CD14-positive monocyte (primary cell): ENCODE measurements around the gene TRAPPC3. TPM values are rescaled to one million over a fixed set of nuclear protein-coding genes. Genes with fewer than 3 reads are reported as not detected.

Experiments used
- DNase-seq, 3 donors: peaks; one replicate each; pipeline ENCODE4 v3.0.0-alpha.2; 2011 to 2022
- H2AFZ ChIP-seq: 2 replicates; pipeline ENCODE4 v1.6.0; 2012; ENCODE audit warnings: mild to moderate bottlenecking, low read depth, low read length, inconsistent platforms; ENCODE audit not compliant: insufficient read depth, poor library complexity, severe bottlenecking
- H3K27ac ChIP-seq, 2 donors: 1 replicate in 1 of 2; 2 replicates in 1 of 2; pipeline ENCODE4 v1.5.1; 2012 to 2013; ENCODE audit warnings: low read length in 2 of 2, control low read depth in 1 of 2, inconsistent platforms in 1 of 2, low read depth in 1 of 2, mild to moderate bottlenecking in 1 of 2
- H3K27me3 ChIP-seq, 2 donors: one replicate each; pipeline versions ENCODE4 v1.6.0 to v1.6.1; 2011 to 2013; ENCODE audit warnings: low read length in 2 of 2; ENCODE audit not compliant: control insufficient read depth in 2 of 2, insufficient read depth in 2 of 2
- H3K36me3 ChIP-seq, 2 donors: replicated peaks in 1 of 2; 1 replicate in 1 of 2; 2 replicates in 1 of 2; pipeline versions ENCODE4 v1.5.1 to v1.6.1; 2012 to 2013; ENCODE audit warnings: low read length in 2 of 2, control low read depth in 1 of 2, inconsistent platforms in 1 of 2, mild to moderate bottlenecking in 1 of 2; ENCODE audit not compliant: insufficient read depth in 2 of 2, control insufficient read depth in 1 of 2
- H3K4me1 ChIP-seq, 2 donors: 1 replicate in 1 of 2; 2 replicates in 1 of 2; pipeline versions ENCODE4 v1.5.1 to v1.6.1; 2012 to 2013; ENCODE audit warnings: low read length in 2 of 2, control low read depth in 1 of 2, inconsistent platforms in 1 of 2, mild to moderate bottlenecking in 1 of 2, moderate library complexity in 1 of 2; ENCODE audit not compliant: insufficient read depth in 2 of 2, control insufficient read depth in 1 of 2
- H3K4me2 ChIP-seq: replicated peaks from 2 replicates; pipeline ENCODE3; 2012; ENCODE audit warnings: low read length, moderate library complexity, mild to moderate bottlenecking; ENCODE audit not compliant: poor library complexity, severe bottlenecking; ENCODE audit errors: extremely low read depth
- H3K4me3 ChIP-seq, 3 experiments: fragments of 200-600 bp in 1 of 3; sonication (generic) in 1 of 3; replicated peaks in 1 of 3; 1 replicate in 2 of 3; 2 replicates in 1 of 3; pipeline ENCODE4 v1.5.1; 2011 to 2013; ENCODE audit warnings: low read length in 3 of 3, mild to moderate bottlenecking in 3 of 3, control low read depth in 2 of 3, low read depth in 2 of 3, inconsistent platforms in 1 of 3, moderate library complexity in 1 of 3
- H3K79me2 ChIP-seq: 2 replicates; pipeline ENCODE4 v1.6.0; 2012; ENCODE audit warnings: mild to moderate bottlenecking, control low read depth, inconsistent platforms, low read length, moderate library complexity; ENCODE audit not compliant: insufficient read depth
- H3K9ac ChIP-seq: 2 replicates; pipeline ENCODE4 v1.6.0; 2017; ENCODE audit warnings: low read length, mild to moderate bottlenecking; ENCODE audit not compliant: insufficient read depth, poor library complexity, severe bottlenecking
- H3K9me3 ChIP-seq, 2 donors: replicated peaks in 1 of 2; 1 replicate in 1 of 2; 2 replicates in 1 of 2; pipeline versions ENCODE4 v1.5.1 to v1.6.1; 2012 to 2013; ENCODE audit warnings: low read length in 2 of 2, control low read depth in 1 of 2; ENCODE audit not compliant: control insufficient read depth in 1 of 2, insufficient read depth in 1 of 2
- H4K20me1 ChIP-seq: 2 replicates; pipeline ENCODE4 v1.6.0; 2012; ENCODE audit warnings: mild to moderate bottlenecking, low read length, control low read depth, moderate library complexity; ENCODE audit not compliant: insufficient read depth
- H3K27ac Mint-ChIP-seq, 7 donors: one replicate each; pipeline ENCODE4 v1.8.0; 2020; ENCODE audit warnings: mild to moderate bottlenecking in 7 of 7, mixed read lengths in 7 of 7, moderate library complexity in 6 of 7, inconsistent platforms in 2 of 7
- H3K27me3 Mint-ChIP-seq, 3 donors: one replicate each; pipeline ENCODE4 v1.8.0; 2021 to 2022; ENCODE audit warnings: low read depth in 3 of 3, mild to moderate bottlenecking in 3 of 3, mixed read lengths in 3 of 3, moderate library complexity in 3 of 3, inconsistent platforms in 1 of 3
- H3K36me3 Mint-ChIP-seq, 2 donors: one replicate each; pipeline ENCODE4 v1.8.0; 2020; ENCODE audit warnings: mixed read lengths in 2 of 2, inconsistent platforms in 1 of 2, mild to moderate bottlenecking in 1 of 2
- H3K4me1 Mint-ChIP-seq: one replicate; pipeline ENCODE4 v1.8.0; 2020; ENCODE audit warnings: mild to moderate bottlenecking, mixed read lengths
- H3K4me3 Mint-ChIP-seq, 2 donors: one replicate each; pipeline ENCODE4 v1.8.0; 2020; ENCODE audit warnings: mild to moderate bottlenecking in 2 of 2, mixed read lengths in 2 of 2, moderate library complexity in 1 of 2
- H3K9me3 Mint-ChIP-seq, 7 donors: one replicate each; pipeline ENCODE4 v1.8.0; 2020 to 2022; ENCODE audit warnings: mixed read lengths in 7 of 7, mild to moderate bottlenecking in 6 of 7, moderate library complexity in 6 of 7, inconsistent platforms in 2 of 7
- WGBS: methylation state at CpG from one replicate; pipeline ENCODE4 v1.1.5; 2013; ENCODE audit warnings: missing lambda C conversion rate; ENCODE audit not compliant: insufficient coverage; 5-methylcytosine and 5-hydroxymethylcytosine counted together
- intact Hi-C, 2 donors: fragments of 100-400 bp; cut with micrococcal nuclease; formaldehyde crosslinking; loops; one replicate each; pipeline versions ENCODE4 v1.15.0 to v1.15.1; 2023
- polyA plus RNA-seq, 3 donors: library from polyadenylated mRNA; depleted of rRNA in 1 of 3; unstranded in 2 of 3; stranded (reverse) in 1 of 3; fragments of 300-500 nt in 2 of 3; fragments of >200 nt in 1 of 3; fragmentation: Illumina TruSeq in 2 of 3; gene quantifications; 1 replicate in 2 of 3; 2 replicates in 1 of 3; pipeline ENCODE4 v1.2.3, GENCODE V29; 2012 to 2021
- TF ChIP-seq, protein P1 (sequence below): fragments of 200-600 bp; IDR thresholded peaks from one replicate; pipeline ENCODE4 v1.8.0; 2022; ENCODE audit warnings: antibody characterized with exemption, mild to moderate bottlenecking

Gene TRAPPC3
- polyA plus RNA-seq, 3 donors, result 61.1 to 136 (median 125) TPM

- no peaks in the 10 kb centered on the region for H4K20me1 ChIP-seq
- peaks cover 20 to 39% of the 10 kb centered on the region in 2 donors for H3K36me3 Mint-ChIP-seq
- no peak overlapping the region for H2AFZ ChIP-seq
- H3K27me3 ChIP-seq, result no peaks in the 10 kb centered on the region
- no peaks in the 10 kb centered on the region for H3K9me3 ChIP-seq
- intact Hi-C loops, result no loop called here
- no peaks in the 10 kb centered on the region for H3K9me3 Mint-ChIP-seq
- H3K4me1 Mint-ChIP-seq, result peaks cover 5% of the 10 kb centered on the region
- no peaks in the 10 kb centered on the region for H3K4me1 ChIP-seq
- H3K4me2 ChIP-seq, result no peak overlapping the region
- TF ChIP-seq, protein P1, sequence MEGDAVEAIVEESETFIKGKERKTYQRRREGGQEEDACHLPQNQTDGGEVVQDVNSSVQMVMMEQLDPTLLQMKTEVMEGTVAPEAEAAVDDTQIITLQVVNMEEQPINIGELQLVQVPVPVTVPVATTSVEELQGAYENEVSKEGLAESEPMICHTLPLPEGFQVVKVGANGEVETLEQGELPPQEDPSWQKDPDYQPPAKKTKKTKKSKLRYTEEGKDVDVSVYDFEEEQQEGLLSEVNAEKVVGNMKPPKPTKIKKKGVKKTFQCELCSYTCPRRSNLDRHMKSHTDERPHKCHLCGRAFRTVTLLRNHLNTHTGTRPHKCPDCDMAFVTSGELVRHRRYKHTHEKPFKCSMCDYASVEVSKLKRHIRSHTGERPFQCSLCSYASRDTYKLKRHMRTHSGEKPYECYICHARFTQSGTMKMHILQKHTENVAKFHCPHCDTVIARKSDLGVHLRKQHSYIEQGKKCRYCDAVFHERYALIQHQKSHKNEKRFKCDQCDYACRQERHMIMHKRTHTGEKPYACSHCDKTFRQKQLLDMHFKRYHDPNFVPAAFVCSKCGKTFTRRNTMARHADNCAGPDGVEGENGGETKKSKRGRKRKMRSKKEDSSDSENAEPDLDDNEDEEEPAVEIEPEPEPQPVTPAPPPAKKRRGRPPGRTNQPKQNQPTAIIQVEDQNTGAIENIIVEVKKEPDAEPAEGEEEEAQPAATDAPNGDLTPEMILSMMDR, result no peak
- no peaks in the 10 kb centered on the region for H3K79me2 ChIP-seq
- H3K27me3 Mint-ChIP-seq, result peaks cover 2 to 6% (median 6%) of the 10 kb centered on the region in 3 donors
- no peak overlapping the region for H3K4me3 ChIP-seq
- no peak for DNase-seq
- WGBS, result 100% methylated on average over 5 of the region's 14 CpGs
- no peak overlapping the region for H3K27ac Mint-ChIP-seq
- H3K27ac ChIP-seq, result no peak overlapping the region
- peaks cover 0 to 10% of the 10 kb centered on the region in 2 donors for H3K36me3 ChIP-seq
- H3K4me3 Mint-ChIP-seq, result no peak overlapping the region
- H3K9ac ChIP-seq, result no peak overlapping the region
Observed at GRCh38 chr1:36108314-36108713, 41.0 kb downstream of the TRAPPC3 start.

DNA sequence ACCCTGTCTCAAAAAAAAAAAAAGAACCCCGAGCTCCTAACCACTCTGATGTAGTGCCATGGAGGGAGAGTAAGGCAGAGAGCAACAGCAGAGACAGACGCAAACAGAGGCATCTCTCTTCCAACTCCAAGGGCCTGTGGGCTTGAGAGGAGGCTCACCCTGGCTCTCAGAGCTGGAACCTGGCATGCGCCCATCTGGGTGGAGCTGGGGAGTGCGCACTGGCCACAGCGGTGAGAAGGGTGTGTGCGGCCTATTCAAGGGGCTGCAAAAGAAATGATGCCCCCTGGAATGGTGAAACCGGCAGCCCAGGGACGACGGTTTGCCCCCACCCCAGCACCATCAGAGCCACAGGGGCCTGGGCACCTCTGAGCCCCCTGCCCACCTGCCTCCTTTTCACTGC is 41.9 kb downstream of the TRAPPC3 start:
- Histone ChIP-seq H3K4me1 (no peaks in the 10 kb centered on the region), H4K20me1 (no peaks in the 10 kb centered on the region), H3K9ac (no peak overlapping the region), H3K4me3 (no peak overlapping the region), H3K36me3 (peaks cover 0 to 1% of the 10 kb centered on the region in 2 donors), H2AFZ (no peak overlapping the region), H3K27me3 (no peaks in the 10 kb centered on the region), H3K79me2 (no peaks in the 10 kb centered on the region), H3K9me3 (no peaks in the 10 kb centered on the region), H3K27ac (no peak overlapping the region), H3K4me2 (no peak overlapping the region)
- Mint-ChIP-seq H3K4me3 (no peak overlapping the region), H3K27me3 (peaks cover 2 to 6% (median 6%) of the 10 kb centered on the region in 3 donors), H3K9me3 (no peaks in the 10 kb centered on the region), H3K27ac (no peak overlapping the region), H3K36me3 (peaks cover 12 to 33% of the 10 kb centered on the region in 2 donors), H3K4me1 (peaks cover 5% of the 10 kb centered on the region)
- intact Hi-C loops, result no loop called here
- TF ChIP-seq, protein P1, result no peak
- WGBS, result 98% methylated on average over 7 of the region's 9 CpGs
- DNase-seq, result no peak
